SW 1271 (cell line): Measurements from ENCODE around the gene MBOAT2.
A peak's percentile ranks its signal among the peaks of the same experiment; 100 is the strongest.

Experiments used
- DNase-seq, 2 experiments: peaks; one replicate each; lab custom pipeline; 2025; lab: John Stamatoyannopoulos, UW

MBOAT2 gene

DNA sequence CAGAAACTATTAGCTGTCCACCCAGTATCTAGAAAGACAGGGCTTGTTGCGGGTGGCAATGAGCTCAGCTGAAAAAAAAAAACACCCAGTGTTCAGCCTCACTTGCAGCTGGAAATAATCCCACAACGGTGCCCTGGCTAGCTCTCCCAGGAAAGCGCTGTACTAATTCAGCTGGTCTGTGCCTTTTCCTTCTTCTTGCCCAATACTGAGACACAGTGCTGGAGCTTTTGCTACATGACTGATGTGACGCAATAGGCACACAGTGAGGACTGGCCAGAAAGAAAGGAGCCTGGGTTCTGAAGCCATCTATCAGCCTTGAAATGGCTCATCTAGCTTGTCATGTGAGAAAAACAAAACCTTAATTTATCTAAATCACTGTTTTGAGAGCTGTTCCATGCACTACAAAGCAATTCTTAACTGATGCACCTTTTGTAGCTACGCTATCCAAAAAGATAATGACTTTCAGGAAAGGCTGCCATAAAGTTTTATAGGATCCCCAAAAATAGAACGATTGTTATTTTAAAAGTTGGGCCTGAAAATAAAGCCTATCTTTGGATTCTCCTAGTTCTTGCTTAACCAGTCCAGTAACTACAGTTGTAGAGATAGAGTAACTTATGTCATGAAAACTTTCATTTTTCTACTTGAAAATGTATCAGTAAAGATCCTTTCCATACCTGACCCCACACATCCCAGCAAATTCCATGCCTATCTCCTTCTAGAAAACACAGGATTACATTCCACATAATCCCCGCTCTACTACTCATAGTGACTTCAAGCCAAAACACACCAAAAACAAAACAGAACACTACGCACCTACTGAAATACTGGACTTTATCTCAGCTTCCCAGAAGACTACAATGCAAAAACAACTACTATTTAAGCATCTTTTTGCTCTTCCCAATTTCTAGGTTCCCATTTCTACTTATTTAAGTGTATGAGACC is 181.9 kb downstream of the MBOAT2 start:
- no peak for DNase-seq

DNA sequence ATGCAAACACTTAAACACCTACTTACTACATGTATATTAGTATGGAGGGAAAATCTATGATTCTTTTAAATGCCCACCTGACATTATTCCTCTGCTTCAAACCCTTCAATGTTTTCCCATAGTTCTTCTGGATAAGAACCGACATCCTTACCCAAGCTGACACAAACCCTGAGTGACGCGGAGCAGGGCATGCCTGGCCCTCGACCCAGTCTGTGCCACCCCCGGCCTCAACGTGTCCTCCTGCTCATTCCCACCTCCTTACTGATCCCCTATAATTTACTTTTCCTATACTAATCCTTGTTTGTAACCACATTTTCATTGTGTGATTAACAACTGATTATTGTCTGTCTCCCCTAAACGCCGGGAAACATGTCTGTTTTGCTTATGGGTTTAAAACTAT is 183.5 kb downstream of the MBOAT2 start:
- no peak for DNase-seq

- no peak for DNase-seq
Measured at GRCh38 chr2:8819194-8819593, 184.3 kb downstream of the MBOAT2 start.

- no peak for DNase-seq
Measured at GRCh38 chr2:8817221-8817620, 186.3 kb downstream of the MBOAT2 start.

- no peak for DNase-seq
Measured at GRCh38 chr2:8806885-8807704, 196.4 kb downstream of the MBOAT2 start.

- no peak for DNase-seq
Measured at GRCh38 chr2:8805278-8806210, 197.9 kb downstream of the MBOAT2 start.

DNA sequence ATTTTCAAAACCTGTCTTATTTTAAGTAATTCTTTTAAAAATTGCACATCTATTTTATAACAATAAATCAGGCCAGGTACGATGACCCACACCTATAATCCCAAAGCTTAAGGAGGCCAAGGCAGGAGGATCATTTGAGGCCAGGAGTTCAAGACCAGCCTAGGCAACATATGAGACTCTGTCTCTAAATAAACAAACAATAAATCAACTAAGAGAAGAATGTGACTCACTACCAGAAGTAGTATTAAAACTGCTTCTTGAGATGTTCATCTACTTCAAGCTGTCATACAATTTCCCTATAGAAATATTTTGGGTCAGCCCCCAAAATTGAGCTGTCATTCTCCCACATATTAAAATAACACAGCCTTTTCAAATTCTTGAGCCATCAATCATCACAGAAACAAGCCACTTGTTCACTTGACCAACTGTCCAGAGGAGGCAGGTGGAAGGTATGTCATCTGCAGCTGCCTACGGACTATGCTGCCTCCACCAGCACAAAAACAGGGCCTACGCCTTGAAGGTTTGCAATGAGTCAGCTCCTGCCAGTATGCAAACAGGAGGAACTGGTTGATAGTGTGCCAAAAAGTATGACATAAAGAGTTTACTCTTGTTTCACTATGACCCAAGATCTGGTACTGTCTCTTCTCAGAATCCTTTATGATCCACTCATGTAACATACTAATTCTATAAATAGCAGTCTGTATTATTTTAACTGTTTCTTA is 199.7 kb downstream of the MBOAT2 start:
- DNase-seq = peak; percentile 68 to 87

- DNase-seq = no peak
Measured at GRCh38 chr2:8802741-8803140, 200.7 kb downstream of the MBOAT2 start.
